Measurements from ENCODE around the gene MTCL1.

The MTCL1 gene

DNA sequence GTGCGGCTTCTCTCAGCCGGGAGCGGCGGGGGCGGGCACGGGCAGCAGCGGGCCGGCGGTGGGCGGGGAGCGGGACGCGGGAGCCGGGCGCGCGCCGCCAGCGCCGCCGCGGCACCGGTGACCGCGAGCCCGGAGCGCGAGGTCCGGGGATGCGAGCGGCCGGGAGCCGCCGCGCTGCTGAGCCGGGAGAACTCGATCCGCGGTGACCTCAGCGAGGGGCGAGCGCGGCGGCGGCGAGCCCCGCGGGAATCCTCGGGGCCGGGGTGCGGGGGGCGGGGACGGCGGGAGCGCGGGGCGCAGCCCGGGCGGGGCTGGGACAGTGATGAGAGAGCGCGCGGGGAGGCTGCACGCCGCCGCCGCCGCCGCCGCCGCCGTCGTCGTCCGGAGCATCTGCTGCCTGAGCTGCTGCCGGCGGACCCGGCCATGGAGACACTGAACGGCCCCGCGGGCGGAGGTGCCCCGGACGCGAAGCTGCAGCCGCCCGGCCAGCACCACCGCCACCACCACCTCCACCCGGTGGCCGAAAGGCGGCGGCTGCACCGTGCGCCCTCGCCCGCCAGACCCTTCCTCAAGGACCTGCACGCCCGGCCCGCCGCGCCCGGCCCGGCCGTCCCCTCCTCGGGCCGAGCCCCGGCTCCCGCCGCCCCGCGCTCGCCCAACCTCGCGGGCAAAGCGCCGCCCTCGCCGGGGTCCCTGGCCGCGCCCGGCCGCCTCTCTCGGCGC, at the start of gene MTCL1:
TSS of gene MTCL1 (plus strand) at position 319 of the 723 bp plus-strand sequence. CDS start at position 424, 105 bp downstream.
- no peak for DNase-seq (ENCODE audit: low read depth)

DNA sequence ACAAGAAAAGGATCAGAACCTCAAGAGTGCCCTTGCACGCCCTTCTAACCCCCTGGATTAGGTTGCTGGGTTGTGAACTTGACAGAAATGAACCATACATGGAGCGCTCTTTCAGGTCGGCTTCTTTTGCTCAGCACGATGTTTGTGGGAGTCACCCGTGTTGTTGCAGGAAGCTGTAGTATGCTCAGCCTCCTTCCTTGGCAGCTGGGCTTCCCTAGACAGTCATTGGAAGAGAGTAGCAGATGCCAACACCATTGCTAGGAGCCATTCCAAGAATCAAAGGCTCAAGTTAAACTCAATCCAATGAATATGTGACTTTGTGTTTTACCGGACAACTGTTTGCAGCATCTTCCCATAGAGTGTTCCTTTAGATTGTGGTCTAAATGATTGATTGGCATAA, 49.1 kb upstream of the MTCL1 start:
- DNase-seq (ENCODE audit: low read depth), result no peak

DNA sequence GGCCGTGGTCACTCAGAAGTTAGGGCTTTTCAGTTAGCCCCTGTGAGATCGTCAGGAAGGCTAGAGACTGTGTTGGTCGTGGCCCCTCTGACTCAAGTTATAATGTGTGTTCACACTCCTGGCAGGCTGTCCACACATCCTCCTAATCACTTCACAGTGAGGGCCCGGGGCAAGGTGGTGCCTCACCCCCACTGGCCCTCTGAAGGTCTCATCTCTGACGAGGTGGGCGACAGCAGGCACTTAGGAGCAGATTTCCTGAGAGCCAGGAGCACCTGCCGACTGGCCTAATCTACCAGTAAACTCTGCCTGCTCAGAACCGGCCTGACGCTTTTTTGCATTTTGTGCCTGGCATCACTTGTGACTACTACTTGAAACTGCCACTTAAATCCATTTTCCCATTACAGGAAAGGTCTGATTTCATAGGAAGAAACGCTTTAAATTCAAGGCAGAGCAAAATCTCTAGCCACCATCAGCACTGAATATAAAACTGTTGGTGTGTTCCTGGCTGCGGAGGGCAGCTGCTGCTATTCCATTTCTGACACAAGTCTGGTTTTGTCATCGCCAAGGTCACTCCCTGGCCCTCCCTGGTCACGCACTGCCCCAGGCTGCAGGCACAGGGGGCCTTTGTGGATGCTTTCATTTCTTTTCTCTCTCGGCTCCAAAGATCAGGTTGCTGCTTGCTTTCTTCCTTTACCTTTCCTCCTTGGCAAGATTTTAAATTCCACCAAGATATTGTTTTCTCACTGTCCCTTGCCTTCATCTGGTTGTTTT, 48.1 kb upstream of the MTCL1 start:
- DNase-seq (ENCODE audit: low read depth), result no peak

DNA sequence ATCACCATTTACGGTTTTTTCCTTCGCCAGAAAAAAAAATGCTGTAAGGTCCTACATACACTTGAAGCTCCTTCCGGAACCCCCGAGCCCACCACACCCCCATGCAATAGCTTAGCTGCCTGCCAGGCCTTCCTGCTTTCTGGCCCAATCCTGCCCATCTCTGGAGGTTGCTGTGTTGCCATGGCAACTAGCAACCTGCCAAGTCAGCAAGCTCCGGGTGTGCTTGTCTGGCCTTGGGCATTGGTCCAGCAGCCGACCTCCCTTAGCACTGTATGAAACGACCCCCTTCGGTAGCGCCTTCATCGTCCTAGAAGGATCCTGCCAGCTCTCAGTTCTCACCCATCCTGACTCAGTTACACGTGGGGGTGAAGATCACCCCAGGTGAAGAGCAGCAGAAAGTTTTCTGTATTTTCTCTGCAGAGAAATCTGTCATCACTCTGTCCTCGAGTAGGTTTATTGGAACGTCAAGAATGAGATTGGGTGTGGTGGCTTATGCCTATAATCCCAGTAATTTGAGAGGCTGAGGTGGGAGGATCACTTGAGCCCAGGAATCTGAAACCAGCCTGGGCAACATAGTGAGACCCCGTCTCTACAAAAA, 47.4 kb upstream of the MTCL1 start:
- DNase-seq (ENCODE audit: low read depth), result no peak

DNA sequence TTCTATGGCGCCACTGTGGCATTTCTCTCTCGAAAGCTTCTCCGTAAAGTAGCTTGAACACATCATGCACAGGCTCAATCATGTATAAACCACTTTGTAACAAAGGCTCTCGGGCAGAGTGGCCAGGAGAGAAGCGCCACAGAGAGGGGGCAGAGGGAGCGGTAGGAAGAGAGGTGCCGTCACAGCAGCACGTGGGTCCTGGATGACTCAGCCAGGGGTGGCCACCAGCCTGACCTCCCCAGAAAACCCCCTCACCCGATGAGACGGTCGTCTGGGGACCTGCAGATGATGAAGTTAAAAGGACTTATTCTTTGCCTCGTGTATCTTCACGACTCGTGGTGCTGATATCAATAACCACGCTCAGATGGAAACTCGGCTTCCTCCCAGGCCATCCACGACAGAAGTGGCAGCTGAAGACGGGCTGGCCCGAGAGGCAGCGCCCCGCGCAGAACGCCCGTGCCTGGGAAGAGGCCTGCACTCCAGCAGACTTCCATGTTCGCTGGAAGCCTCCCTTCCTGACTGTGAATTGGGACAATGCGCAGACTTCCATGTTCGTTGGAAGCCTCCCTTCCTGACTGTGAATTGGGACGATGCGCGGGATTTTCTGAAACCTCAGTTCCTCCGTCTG, 46.4 kb upstream of the MTCL1 start:
- DNase-seq (ENCODE audit: low read depth), result no peak

DNA sequence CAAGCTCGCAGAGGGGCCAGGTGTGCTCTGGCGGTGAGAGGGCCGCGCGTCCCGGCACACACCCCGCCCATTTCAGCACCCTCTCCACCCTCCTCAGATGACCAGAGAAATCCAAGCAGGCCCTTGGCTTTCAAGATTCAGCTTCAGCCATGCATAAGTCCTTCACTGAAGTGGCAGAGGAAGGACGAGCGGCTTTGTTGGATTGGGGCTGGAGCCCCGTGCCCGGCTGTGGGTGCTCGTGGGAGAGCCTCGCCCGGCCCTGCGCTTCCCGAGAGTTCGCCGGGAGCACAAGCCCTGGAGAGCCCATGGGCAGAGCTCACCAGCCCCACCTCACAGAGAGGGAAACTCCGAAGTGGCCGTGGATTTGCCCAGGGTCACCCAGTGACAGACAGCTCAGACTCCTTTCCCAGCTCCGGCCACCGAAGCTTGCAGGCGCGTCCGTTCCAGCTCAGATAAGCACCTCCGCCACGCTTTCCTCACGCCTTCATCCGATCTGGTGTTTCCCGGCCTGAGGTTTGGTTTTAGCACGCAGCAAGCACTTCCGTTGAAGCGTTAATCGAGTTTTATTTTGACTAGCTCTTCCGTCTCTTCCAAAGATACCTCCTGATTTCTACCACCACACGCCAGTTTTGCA, 45.6 kb upstream of the MTCL1 start:
- DNase-seq (ENCODE audit: low read depth), result no peak

DNA sequence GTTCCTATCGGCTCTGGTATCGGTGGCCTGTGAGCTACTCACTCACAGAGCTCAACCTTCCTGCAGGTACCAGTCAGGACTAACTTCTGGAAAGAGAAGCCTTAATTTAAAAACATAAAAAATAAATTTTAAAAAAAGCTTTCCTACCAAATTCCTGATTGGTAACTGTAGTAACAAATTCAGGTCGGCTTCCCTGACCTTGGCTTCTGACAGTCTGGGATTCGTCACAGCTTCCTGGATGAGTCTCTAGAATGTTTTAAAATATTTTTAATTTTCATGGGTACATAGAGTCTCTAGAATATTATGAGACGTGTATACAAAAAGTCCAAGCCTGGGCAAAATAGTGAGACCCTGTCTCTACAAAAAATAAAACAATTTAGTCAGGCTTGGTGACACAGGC, 45.0 kb upstream of the MTCL1 start:
- no peak for DNase-seq (ENCODE audit: low read depth)

DNA sequence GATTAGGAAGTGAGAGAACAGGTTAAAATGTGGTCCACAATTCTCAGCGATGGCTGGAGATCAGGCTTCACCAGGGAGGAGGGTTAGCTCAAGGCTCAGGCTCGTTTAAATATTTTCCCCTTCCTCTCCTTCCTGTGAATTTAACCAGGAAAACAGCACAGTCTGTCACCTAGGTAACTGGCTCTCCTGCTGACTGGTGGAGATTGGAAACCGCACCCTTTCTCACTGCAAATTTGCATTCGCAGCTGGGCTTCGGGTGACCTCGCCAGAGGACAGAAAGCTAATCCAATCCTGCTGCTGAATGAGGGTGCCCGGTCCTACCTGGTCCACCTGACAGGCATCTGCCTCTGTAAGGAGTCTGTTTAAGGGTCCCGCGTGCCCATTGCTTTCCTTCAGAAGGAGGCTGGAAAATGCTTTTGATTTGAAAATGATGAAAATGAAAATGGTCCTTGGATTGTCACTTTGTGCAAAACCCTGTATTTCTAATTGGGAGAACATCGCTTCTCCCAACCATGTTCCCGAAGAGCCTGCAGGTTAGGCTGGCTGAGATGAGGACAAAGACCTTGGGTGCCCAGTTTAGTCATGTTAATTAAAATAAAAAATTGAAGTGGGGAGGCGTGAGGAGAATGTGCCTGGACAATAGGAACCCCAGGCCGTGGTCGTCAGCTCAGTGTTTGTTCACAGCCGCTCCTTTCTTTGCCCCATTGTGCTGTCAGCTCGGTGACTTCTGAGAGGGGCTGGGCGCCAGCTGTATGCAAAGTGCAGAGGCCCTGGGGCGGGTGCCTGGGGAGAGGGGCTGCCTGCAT, 43.4 kb upstream of the MTCL1 start:
- DNase-seq (ENCODE audit: low read depth), result no peak

DNA sequence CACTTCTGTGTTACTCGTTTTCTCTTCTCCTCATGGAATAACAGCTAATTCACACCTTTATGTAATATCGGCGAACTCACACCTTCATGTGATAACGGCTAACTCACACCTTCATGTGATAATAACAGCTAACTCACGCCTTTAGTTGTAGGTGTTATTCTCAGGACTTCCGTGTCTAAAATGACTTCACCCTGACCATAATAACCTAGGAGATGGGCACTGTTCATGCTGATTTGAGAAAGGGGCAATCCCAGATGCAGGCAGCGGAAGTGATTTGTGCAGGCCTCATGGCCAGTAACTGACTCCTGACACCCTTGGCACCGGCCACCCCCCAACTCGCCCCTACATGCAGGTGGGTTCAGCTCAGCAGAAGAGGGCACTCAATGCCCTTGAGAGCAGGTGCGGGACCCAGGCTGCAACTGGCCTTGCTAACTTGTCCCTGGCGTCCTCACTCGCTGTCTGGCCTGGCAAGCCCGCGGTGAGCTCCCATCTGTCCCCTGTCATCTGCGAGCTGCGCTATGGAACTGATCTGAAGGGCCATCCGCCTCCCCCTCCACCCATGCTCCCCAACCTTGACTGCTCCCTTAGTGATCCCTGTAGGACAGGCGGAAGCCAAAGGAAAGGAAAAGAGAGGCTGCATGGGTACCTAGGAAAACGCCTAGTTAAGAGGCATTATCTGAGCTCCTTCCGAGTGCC, 42.6 kb upstream of the MTCL1 start:
- DNase-seq (ENCODE audit: low read depth), result no peak

DNA sequence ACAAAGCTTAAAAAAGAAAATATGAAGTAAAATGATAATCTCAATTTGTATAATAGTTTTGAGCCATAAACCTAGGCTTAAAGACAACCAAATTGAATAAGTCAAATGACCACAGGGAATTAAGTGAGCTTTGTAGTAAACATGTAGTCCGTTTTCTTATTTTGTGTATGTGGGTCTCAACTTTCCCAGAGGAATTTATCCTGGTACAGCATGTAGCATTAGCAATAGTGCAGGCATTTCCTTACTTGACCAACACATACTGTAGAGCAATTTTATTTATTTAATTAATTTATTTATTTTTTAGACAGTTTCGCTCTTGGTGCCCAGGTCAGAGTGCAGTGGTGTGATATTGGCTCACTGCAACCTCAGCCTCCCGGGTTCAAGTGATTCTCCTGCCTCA, 37.5 kb upstream of the MTCL1 start:
- no peak for DNase-seq (ENCODE audit: low read depth)

DNA sequence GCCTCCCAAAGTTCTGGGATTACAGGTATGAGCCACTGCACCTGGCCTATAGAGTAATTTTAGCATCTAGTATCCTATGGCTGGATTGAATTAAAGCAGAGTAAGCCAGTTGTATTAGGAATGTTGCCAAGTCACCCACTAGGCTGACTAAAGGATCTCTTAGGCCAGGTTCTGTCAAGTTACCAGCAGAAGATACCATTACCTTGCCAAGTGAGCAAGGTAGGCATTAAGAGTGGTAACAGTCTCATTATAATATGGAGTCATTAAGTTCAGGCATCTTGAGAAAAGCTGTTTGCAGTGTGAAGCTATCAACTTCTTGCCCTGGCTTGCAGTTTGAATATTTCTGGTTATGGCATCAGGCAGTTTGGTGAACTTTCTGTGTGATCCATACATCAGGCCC, 37.0 kb upstream of the MTCL1 start:
- DNase-seq (ENCODE audit: low read depth), result no peak

DNA sequence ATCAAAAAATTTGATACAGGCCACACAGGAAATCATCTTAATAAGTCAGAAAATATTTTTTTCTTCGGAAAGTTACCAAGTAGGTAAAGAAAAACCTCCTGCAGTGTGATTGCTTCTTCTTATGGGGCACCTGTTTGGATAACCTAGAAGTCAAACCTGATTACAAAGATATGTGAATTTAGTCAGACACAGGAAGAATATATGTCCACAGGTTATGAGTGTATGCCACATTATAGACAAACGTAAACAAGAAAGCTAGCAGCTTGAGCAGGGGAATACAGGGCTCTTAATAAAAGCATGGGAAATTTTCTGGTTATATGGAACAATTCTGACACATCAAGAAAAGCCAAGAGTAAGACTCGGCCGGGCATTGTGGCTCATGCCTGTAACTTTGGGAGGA, 35.8 kb upstream of the MTCL1 start:
- DNase-seq (ENCODE audit: low read depth), result no peak

DNA sequence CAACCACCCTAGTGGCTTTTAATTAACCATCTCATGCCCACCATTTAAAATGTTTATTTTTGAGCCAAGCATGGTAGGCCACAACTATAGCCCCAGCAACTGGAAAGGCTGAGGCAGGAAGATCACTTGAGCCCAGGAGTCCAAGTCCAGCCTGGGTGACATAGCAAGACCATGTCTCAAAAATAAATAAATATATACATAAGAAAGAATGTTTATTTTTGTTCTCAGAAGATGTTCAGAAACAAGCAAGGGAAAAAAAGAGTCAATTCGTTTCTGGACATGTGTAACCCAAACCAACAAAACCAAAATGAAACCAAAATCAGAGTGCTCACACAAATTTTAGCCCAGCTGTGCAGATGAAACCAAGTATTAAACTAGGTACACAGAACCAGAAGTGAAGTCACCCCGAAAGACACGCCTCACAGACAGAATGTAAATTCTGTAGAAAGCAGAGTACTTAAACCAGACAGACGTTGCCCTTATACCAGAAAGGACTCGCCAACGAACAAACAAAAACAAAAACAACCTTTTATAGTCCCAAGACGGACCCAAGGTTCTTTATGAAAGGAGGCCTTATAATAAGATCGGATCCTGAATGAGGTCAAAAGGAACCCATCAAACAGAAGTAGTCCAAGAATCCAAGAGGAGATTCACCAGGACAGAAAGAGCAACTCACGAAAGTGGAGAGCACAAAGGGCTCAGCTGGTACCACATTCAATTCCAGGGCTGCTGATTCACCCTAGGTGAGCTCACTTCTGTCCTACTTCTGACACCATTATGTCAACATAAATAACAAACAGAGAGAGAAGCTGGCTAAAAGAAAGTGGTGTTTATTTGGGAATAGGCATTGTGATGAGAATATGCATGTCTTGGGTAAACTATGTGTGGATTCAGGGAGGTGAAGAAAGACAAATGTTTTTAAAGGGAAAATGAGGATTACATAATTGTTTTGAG, 31.8 kb upstream of the MTCL1 start:
- no peak for DNase-seq (ENCODE audit: low read depth)

DNA sequence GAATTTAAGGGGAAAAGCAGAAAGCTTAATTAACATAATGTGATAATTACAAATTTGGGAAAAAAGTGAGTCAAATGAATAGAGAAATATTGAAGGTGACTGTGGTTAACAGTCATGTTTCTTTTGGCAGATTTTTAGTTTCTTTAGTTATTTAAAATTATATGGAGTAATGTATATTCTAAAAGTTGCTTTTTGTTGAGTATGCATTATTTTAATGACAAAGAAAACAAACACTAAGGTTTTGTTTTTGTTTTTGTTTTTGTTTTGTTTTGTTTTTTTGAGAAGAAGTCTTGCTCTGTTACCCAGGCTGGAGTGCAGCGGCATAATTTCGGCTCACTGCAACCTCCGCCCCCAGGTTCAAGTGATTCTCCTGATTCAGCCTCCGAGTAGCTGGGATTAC, 30.3 kb upstream of the MTCL1 start:
- no peak for DNase-seq (ENCODE audit: low read depth)

DNA sequence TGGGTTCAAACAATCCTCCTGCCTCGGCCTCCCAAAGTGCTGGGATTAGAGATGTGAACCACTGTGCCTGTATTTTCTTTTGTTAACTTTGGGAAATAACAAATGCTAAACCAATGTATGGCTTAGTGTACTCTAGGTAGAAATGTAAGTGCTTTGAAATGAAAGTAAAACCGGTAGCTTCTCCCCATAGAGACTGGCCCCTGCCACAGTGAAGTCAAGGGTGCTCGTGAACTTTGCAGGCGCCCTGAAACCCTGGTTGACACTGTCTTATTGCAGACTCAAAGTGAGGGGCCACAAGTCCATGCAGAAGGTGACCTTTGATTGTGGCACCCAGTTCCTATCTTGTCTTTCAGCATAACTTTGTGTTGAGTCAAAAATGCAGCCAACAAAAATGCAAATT, 24.2 kb upstream of the MTCL1 start:
- DNase-seq (ENCODE audit: low read depth), result no peak

DNA sequence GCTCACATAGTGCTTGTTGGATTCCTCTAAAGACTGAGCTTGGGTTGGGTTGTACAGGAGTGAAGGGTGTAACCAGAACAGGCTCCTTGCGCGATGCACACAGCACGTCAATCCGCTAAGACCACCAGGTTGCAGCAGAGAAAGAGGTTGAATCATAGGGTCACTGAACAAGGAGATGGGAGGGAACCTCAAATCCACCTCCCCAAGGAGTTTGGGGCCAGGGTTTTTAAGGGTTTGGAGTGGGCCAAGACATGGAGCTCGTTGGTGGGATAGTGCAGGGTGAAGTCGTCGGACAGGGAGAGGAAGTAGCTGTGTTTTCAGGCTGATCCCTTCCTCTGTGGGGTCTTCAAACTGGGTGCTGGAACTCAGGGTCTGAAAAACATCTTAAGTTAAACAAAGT, 20.8 kb upstream of the MTCL1 start:
- no peak for DNase-seq (ENCODE audit: low read depth)

DNA sequence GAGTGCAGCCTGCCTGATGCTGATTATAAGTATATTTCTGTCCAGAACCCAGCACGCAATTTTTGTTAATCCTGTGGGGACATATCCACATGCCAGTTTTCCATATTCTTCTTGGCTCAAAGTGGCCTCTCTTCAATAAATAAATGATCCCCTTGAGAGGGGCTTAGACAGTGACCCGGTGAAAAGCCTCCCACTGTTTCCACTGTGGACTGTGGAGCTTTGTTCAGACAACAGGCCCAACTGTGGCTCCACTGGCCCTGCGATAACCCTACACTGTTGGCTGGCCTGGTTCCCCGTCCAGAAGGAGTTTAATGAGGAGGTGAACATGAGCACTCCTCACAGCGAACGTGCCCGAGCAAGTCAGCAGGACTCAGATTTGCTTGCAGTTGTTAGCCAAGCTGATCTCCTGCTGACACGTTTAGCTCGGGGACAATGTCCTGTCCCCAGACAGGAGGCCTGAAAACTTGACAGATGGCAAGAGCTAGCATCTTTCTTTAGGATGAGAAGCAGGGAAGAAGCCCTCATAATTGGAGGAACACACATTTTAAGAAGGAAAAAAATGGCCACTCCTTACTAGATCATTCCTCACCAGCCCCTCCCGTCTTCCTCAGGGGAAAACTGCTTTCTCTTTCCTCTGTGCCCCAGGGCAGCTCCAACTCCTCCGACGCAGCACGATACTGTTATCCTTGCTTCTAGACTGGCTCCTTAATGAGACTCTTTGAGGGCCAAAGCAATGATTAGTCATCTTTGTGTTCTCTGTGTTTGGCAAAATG, 20.0 kb upstream of the MTCL1 start:
- no peak for DNase-seq (ENCODE audit: low read depth)

DNA sequence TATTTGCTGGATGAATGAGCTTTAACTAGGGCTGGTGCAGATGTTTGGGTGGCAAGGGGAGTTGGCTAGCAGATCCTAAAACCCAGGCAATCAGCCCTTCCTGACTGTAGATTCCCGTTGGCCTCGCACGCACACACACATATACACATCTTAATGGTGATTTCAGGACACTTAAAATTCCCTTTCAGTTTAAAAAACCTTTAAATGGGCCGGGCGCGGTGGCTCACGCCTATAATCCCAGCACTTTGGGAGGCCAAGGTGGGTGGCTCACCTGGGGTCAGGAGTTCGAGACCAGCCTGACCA, 19.5 kb upstream of the MTCL1 start:
- no peak for DNase-seq (ENCODE audit: low read depth)

DNA sequence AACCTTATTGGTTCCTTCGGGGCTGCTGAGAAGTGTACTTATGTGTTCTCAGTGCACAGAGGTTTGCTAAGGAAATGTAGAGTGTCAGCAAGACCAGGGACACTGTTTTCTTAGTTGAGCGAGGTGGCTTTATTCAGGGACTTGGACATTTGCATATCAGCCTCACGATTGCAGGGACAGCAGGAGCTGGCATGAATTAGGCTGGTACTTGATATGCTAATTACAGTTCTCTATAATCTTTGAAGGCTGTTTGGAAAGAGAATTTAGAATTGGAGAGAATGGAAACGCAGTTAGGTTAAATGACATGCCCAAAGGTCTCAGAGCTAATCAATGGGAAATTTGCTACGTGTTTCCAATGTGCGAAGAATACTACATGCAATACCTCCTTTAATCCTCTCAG, 18.7 kb upstream of the MTCL1 start:
- no peak for DNase-seq (ENCODE audit: low read depth)

Measured in activated gamma-delta T cell treated with anti-CD3 and anti-CD28 coated beads, Interleukin-2, amount 50 U/mL, for 16 hours (primary cell).